GM23248 (cell line): ENCODE results near the gene C1QA.

Experiments used
- EZH2 ChIP-seq: fragments of 200-600 bp; sonication (generic); IDR thresholded peaks from 2 replicates; pipeline ENCODE4 v1.6.1; 2018; ENCODE audit warnings: antibody characterized with exemption, mild to moderate bottlenecking; ENCODE audit not compliant: insufficient read depth, poor library complexity, severe bottlenecking
- EZH2phosphoT487 ChIP-seq: fragments of 200-600 bp; sonication (generic); IDR thresholded peaks from 2 replicates; pipeline ENCODE4 v1.6.1; 2018; ENCODE audit warnings: antibody characterized with exemption, moderate library complexity, mild to moderate bottlenecking, low read depth; ENCODE audit not compliant: insufficient read depth

GRCh38 chr1:22621761-22622160, 14.7 kb upstream of the C1QA start:
- TF ChIP-seq EZH2 (no peak), EZH2phosphoT487 (no peak)
